HPDE6-E6E7 (cell line): ENCODE measurements around the gene SLC13A4.
A peak's percentile ranks its signal among the peaks of the same experiment; 100 is the strongest.
"Not testable (repeated sequence)": the region's sequence is repeated elsewhere in the genome, so short reads cannot be mapped to it uniquely, and the experiment has no call there.

ENCODE experiments used
- DNase-seq: peaks from one replicate; pipeline ENCODE4 v3.0.0; 2011; ENCODE audit warnings: missing footprints; ENCODE audit errors: extremely low spot score

The SLC13A4 gene

DNA sequence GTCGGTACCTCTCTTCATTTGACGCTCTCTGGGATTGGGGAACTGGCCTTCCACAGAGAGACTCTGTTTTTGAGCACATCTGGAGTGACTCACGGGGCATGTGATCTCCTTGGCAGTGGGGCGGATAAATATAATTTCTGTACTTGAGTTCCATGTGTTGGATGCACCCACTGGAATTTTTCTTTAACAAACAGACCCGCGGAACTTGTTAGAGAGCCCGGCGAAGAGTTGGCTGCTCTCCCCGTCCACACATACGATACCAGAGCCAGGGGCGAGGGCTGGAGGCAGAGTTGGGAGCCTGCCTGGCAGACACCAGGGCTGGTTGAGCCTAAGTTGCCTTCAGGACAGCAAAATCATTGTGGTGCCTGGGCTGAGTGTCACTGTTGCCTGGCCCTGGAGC is 20.8 kb upstream of the SLC13A4 start, which contains the start of gene FAM180A:
Gene FAM180A (minus strand): TSS at position 44 of the 400 bp plus-strand sequence. CDS start 233 bp downstream, outside the sequence.
- no peak for DNase-seq

DNA sequence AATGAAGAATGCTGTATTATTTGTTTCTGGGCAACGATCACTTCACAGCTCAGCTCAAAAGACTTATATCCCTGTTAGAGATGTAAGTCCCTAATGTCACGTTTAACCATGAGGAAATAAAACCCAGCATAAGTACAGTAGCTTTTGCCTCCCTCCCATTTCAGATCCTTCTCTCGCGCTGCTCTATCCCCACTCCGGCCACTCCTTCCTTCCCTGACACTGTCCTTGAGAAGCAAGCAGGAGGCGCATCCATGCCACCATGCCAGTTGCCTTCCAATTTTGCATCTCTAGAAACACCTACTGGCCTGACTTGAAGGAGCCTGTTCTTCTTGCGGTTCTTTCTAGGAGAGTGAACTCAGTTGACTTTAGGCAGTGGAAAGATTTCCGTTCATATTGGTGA is 19.4 kb upstream of the SLC13A4 start:
- DNase-seq = no peak

DNA sequence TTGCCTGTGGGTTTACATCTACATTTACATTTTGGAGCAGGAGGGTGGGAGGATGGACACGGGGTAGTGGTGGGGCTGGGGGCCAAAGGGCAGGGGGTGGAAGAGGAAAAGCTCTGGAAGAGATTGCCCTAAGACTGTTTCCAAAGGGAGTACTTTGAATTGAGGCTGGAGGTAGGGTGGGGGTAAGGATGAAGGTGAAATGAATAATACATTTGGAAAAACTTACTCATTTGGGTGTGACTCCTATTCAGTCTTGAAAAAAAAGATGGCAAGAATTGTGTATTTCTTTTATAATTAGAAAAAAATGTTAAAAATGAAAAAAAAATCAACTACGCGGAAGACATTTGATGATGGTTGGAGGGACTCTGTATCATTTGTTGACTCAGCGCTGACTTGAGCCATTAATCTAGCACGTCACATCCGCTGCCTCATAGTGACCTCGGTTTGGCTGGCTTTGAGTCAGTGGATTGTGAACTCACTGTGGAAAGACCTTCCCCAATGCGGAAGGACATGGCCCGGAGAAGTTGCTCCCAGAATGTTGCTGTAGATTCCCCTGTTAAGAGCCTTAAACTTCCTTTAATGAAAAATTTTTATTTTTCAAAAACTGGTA is 17.8 kb upstream of the SLC13A4 start:
- peak; percentile 85 for DNase-seq

DNA sequence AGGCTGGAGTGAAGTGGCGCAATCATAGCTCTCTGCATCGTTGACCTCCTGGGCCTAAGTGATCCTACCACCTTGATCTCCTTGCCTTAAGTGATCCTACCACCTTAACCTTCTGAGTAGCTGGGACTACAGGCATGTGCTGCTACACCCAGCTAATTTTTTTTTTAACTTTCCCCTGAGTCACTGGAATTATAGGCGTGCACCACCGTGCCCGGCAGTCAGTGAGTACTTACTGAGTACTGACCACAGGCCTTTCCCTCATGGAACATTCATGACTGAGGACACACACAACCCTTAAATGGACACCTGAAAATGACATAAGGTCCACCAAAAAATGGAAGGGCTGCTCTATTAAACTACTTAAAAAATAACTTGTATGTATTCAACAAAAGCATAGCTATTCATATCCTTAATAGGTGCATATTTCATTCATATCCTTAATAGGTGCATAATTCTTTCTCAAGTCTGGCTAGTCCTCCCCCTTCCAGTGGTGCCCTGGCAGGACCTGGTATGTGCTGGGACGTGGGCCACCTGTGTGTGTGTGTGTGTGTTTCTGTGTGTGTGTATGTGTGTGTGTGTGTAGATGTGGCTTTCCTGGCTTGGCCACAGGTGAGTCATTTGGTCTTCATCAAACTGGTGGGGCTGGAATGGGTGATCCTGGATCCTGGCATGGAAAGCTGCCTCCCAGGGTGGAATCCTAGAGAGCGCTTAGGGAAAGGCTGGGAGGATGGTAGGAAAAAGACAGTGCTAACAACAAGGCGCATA is 17.1 kb upstream of the SLC13A4 start:
- DNase-seq = peak; percentile 68

DNA sequence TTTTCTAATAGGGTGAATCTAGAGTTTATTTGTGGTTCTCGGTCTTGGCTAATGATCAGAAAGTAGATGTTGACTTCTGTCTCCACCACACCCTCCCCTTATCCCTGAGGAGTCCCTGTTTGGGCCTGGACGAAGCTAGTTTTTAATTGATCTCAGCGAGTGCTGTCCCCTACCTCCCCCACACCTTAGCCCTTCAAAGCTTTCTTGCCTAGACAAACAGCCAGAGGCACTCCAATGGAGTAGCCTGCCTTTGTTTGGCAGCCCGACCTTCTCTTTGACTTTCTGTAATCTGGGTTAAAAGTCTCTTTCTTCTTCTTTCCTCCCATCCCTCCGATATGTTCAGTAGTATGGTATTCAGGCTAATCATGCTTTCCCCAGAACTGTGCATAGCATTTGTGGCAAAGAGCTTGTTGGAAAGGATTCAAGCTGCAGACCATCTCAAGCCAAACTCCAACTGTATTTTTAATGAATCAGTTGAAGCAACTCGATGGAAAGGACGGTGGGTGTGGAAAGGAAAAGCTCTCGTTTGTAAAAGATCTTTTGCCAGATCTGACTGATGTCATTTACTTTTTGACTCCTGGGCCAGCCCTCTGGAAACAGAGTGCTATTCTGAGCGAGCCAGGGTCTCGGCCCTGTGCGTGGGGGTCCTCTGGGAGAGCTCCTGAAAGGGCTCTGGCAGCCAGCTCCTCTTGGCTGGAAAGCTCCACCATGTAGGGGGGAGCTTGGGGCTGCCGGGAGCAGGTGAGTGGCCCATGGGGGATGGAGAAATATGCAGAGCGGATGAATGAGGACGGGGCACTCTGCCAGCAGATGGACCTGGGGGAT is 16.1 kb upstream of the SLC13A4 start:
- no peak for DNase-seq

DNA sequence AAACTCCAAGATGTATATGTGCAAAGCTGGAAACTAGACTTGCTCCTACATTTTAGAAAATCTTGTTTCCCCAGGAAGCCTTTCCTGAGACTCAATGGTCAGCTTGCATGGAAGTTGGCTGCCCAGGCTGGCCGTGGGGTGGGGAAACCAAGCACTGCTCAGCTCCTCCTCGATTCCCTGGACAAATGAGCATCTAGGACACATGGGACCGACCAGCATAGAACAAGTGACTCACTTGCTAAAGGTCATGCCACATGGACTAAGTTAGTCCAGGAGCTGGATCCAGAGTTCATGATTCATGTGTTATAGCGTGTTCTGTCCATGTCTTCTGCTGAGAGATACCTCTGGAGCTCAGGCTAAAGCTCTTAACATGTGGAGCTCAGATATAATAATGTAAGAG is 14.4 kb upstream of the SLC13A4 start:
- DNase-seq = no peak

DNA sequence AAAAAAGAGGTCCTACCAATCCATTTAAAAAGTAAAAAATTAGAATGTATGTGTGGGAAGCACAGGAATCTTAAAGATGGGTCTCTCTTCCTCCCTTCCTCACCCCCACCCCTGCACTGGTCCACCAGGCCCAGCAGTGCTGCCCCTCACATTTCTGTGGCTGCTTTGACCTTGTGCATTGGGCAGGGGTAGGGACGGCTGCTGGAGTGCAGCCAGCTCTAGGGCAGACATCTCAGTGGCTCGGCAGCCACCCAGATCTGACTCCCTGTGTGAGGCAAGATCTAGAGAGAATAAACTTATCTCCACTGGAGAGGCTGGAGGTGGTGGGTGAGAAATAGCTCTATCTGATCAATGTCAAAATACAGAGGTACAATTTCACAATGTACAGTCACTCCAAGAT is 13.9 kb upstream of the SLC13A4 start:
- no peak for DNase-seq

DNA sequence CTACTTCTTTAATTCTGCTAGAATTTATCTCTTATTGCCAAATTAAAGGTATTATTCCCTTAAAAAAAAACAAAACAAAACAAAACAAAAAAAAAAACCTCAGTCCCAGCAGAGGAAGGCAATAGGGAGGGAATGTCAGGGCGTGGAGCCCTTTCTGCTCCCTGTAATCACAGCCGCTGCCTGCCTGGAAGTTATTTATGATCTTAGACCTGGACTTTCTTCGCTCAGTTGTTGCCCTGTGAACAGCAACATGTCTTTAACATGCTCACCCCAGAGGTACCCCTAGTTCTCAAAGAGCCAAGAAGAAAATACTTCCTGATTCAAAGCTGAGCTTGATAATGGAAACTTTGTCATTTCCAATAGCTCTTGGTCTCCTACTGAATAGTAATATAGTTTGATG is 12.9 kb upstream of the SLC13A4 start:
- DNase-seq = no peak

DNA sequence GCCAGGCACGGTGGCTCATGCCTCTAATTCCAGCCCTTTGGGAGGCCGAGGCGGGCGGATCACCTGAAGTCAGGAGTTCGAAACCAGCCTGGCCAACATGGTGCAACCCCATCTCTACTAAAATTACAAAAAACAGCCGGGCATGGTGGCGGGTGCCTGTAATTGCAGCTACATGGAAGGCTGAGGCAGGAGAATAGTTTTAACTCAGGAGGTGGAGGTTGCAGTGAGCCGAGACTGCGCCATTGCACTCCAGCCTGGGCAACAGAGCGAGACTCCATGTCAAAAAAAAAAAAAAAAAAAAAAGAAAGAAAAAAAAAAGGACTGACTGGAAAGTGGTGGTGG is 9.3 kb upstream of the SLC13A4 start:
- DNase-seq = not testable (repeated sequence)

DNA sequence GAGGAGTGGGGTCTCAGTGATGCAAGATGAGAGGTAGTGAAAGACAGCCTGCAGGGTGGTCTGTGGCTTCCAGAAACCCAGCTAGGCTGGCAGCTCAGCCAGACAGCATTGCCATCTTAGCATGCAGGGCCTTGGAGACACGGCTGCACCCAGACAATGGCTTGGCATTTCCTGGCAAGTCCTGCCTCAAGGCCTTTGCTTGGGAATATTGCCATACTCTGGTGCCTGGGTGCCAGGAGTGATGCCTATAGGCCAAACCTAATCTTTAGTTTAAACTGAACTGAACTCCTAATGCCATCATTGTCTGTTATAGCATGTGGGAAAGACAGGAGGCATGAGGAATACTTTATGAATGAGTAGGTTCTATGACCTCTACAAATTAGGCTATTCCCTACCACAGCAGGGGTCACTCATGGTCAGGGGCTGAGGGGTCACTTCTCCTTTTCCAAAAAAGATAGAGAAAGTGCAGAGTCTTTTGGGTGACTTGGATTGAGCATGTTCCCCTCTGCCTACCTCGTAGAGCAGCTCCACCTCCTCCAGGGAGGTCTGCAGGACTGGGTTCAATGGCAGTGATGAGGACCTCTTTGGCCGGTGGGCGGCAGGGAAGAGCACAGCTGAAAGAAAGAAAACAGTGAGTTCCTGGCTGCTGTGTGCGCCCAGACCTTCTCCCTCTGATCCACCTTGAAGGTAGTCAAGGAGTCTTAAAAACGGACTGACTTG is 8.8 kb upstream of the SLC13A4 start:
- no peak for DNase-seq

DNA sequence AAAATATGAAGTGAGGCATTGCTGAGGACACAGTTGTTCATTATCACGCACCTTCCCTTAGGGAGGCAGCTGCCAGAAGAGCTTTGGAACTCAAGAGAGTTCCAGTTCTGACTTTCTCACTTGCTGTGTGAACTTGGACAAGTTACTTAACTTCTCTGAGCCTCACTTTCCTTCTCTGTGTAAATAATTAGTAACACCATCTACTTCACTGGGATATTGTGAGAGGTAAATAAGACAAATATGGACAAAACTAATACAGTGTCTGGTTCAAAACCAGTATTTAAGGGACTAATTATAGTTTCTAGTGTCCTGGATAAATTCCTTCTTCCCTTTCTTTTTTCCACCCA is 6.3 kb upstream of the SLC13A4 start:
- no peak for DNase-seq

DNA sequence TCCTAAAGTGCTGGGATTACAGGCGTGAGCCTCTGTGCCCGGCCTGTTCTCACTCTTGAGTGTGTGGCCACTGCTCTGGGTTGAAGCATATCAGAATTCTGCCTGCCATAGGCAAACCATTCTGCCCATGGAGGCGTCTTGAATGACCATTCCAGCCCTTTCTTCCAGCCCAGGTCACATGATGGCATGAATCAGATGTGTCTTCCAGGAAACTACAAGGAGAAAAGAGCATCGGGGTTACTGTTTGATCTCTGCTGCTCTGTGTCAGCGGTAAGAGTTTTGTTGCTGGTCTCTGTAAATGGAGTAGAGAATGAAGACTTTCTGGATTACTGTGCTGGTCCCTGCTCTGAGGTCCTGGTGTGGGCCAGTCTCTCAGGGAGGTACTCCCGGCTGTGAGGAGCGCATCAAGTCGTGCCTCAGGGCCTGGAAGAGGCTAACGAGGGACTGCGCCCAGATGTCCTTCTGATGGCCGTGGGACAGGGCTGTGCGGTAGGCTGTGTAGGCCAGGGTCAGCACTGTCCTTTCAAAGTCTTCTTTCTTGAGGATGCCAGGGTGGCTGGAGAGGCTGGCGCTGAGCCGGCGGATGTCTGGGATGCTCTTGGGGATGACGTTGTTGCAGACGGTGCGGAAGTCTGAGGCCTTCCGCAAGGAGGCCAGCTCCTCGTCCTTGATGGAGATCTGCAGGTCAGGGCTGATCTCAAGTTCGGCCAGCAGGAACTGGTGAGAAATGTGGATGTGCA is 5.8 kb upstream of the SLC13A4 start:
- DNase-seq = no peak

DNA sequence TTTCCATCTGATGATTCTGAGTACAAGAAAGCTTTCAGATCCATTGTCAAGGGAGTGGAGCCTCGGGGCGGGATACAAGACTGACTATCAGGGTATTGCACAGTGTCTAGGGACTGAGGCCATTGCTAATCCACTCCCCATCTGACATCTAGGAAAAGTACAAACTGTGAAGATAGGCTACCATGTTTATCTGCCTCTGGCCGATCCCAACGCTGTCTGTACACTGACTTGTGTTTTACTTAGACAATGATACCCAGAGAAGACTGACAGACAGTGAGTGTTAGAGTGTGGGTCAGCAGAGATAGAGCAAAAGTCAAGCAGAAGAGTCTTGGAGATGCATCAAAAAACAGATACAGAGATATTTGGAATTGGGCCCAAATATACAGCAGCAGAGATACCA is 3.1 kb upstream of the SLC13A4 start:
- DNase-seq = no peak

DNA sequence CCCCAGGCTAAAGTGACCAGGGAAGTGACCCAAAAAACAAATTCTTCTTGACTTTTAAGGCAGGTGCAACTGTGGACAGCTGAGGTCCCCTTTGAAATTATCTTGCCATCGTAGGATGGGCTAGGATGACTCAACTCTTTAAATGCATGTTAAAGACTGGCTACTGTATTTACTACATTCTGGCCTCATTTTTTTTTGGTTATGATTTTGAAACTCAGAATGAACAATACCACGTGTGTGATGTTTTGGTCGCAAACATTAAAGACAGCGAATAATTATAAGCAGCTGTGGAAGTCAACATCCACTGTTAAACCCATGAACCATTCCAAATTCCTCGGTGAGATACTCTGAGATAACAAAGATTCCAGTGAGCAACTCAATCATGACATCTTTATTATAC is 1.2 kb upstream of the SLC13A4 start:
- no peak for DNase-seq

DNA sequence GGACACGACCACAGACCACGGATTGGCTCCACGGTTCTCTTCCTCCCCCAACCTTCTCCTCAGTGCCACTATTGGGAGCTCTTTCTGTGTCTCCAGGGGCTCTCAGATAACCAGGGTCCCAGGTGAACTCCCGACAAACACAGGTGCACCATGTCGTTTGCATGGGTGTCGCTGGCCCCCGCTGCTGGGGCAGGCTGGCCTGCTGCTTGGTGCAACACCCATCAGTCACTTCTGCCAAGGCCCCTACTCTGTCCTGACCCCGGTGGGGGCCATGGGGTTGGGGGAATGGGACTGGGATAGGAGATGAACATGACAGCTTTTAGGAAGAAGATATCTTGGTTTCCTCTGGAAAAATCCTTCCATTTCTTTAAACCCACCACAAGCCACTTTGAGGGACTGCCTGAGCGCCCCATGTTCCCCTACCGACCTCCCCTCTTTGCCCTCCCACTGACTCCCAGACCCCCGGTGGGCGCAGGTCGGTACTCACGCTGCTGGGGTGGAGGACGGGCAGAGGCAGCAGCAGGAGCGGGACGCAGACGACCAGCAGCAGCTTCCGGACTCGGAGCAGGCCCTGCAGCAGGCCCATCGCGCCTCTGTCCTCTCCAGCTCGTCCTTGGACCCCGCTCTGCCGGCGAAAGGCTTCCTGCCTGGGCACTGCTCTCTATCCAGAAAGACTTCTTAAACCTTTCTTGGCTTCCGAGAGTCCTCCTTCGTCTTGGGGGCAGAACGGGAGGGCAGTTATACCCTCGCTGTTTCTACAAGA is 894 bp downstream of the SLC13A4 start:
- no peak for DNase-seq

DNA sequence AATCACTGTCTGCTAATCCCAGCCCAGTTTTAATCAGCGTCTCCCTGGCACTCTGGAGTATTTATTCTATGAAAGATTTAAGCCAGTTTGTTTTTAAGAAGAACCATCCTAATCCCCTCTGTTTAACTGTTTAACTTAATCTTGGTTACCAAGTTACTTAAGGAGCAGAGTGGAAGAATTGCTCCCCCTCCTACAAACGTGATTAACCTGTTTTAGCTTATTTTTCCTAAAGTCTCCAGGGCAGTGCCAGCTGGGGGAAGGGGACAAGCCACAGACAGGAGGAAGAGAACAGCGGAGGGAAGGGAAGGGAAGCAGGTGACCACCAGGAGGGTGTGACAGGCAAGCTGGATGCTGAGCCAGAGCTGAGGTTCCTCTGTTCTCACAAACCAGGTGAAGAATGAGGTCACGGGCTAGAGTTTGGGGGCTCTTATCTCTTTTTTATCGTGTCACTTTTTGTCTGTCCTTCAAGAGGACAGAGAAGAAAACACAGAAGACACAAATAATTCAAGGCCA is 1.7 kb downstream of the SLC13A4 start:
- DNase-seq = no peak

DNA sequence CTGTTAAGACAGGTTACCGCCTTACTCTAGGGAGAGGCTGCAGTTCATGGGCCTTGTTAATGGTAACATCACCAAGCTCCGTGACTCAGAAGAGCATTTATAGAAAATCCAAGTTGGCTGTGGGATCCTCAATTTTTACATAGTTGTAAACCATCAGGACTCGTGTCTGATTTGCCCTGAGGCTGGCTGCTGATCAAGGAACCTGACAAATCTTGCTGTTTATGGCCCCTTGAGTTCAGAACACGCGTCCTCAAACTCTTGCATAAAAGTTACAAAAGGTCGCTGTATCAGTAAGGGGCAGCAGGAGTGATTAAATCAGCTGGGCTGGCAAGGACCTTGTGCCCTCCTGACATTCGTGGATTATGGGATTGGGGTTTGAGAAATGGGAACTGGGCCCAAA is 4.6 kb downstream of the SLC13A4 start:
- DNase-seq = no peak

DNA sequence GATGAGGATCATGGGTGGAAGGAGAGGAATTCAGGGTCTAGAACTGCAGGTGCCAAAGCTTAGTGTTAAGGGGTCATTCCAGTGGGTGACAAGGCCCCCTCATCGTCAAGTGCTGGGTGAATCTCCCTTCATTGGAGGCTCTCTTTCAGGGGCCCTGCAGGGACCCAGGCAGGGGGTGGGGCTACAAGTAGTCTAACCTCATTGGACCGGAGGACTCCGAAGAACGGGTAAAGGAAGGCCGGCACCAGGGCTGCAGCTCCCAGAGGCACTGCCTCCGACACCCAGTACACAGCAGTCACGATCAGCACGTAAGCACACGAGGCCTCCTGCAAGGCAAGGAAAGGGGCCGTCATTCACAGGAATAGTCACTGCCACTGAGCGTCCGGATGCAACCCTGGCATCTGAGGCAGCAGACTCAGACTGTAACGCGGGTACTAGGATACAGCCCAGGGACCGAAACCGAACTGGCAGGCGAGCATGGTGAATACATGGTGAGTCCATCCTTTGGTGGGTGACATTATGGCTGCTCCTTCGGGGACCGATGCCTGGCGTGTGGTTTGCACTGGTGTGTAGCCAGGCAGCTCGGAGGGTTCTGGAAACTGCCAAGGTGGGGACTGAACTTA is 6.7 kb downstream of the SLC13A4 start:
- DNase-seq = no peak

DNA sequence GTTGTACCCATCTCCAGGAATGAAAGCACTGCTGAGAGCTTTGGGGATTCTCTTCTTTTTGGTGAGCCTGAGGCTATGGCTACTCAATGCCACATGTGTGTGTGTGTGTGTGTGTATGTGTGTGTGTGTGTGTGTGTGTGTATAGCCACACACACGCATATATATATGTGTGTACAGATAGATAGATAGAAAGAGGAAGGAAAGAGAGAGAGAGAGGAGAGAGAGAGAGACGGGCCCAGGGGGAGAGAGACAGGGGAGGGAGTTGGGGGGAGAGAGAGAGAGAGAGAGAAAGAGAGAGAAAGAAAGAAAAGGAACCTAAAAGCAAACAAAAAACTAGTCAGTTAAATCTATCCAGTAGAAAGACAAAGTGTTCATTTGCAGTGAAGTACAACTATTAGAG is 8.3 kb downstream of the SLC13A4 start:
- DNase-seq = no peak

DNA sequence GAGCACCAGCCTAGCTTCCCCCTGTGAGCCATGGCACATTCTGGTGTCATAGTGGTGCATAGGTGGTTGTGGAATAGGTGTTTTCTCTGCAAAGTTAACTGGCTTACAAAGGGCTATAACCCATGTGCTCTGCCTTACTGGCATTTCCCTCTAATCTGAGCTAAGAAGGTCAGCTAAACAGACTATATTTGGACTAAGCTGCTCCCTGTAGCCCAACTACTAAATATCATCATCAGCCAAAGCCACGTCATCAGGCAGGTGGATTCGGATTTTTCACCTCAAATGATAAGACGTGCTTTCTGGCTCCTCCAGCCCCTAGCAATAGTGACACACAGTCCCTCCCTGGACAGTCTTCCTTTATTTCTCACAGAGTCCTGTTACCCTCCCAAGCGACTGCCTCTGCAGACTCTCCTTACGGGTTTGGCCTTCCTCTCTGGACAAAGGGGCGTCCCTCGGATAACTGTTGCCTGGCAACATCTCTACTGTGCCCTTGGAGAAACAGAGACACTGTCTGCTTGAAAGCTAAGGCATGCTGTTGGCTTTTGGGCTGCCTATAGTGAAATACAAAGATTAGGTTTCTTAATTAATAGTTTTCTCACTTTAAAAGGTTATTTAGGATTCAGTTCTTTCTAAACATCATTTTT is 9.1 kb downstream of the SLC13A4 start:
- no peak for DNase-seq
